HG02840 (cell line): ENCODE data around the gene CYP4F22.
A peak's percentile ranks its signal among the peaks of the same experiment; 100 is the strongest.
"Not testable (repeated sequence)": the region's sequence is repeated elsewhere in the genome, so short reads cannot be mapped to it uniquely, and the experiment has no call there.

ENCODE experiments used
- ATAC-seq: cut with Tn5 transposase; IDR thresholded peaks from one replicate; pipeline ENCODE4 v1.9.1; 2021; ENCODE audit warnings: mild to moderate bottlenecking, moderate library complexity, moderate number of reproducible peaks; ENCODE audit not compliant: unreplicated experiment, low FRiP score

Gene CYP4F22

GRCh38 chr19:15508035-15508710, at the start of gene CYP4F22:
CYP4F22 (plus strand) TSS chr19:15508525; CDS start chr19:15525337, 16,812 bp downstream.
- ATAC-seq = no peak

DNA sequence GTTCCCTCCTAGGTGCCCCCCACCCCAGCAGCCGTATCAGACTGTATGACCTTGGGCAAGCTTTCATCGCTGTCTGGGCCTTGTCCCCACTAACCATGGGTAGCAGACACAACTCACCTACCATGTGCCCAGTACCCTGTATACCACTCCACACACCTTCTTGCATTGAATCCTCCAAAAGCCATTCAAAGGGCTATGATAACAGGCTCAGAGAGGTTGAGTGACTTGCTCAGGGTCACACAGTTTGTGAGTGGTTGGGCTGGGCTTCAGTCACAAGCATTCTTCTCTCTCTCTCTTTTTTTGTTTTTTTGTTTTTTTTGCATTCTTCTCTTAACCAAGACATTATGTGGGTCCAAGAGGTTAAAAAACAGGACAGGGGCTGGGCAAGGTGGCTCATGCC, 46.6 kb upstream of the CYP4F22 start:
- no peak for ATAC-seq

- ATAC-seq = no peak
Measured at GRCh38 chr19:15463861-15464371, 44.4 kb upstream of the CYP4F22 start.

DNA sequence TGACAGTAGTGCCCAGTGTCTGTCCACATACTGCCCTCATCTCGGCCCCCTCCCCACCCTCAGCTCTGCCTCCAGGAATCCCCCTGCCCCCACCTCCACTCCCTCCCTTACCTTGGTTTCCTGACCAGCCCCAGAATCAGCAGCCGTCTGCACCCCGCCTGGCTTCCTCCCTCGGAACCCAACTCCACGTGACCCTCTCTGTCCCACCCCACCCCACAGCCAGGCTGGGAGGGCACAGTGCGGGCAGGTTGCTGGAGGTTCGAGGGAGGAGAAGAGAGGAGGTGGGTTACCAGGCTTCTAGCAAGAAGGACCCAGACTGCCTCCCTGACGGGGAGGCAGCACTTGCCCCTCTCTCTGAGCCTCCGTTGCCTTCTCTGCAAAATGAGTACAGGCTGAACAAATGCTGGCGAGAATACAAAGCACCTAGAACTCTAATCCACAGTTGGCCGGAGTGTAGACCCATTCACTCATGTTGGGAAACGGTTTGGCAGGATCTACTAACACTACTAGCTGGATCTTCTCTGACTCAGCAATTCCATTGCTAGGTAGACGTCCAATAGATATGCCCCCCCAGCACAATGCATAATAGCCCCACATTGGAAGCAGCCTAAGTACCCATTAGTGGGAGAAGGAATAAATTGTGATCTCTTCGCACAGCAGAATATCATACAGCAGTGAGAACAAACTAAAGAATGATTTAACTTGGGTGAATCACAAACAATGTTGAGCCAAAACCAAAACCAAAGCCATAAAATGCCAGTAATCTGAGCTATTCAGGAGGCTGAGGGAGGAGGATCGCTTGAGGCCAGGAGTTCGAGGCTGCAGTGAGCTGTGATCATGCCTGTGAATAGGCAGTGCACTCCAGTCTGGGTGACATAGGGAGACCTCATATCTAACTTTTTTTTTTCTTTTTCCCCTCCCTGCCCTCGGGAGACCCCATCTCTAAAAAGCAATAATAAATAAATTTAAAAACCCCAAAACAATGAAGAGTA, 43.6 kb upstream of the CYP4F22 start, which contains the start of gene RASAL3:
Gene RASAL3, minus strand, starts transcription at position 151 of the 992 bp plus-strand sequence. CDS start 186 bp downstream, outside the sequence.
- ATAC-seq = no peak

DNA sequence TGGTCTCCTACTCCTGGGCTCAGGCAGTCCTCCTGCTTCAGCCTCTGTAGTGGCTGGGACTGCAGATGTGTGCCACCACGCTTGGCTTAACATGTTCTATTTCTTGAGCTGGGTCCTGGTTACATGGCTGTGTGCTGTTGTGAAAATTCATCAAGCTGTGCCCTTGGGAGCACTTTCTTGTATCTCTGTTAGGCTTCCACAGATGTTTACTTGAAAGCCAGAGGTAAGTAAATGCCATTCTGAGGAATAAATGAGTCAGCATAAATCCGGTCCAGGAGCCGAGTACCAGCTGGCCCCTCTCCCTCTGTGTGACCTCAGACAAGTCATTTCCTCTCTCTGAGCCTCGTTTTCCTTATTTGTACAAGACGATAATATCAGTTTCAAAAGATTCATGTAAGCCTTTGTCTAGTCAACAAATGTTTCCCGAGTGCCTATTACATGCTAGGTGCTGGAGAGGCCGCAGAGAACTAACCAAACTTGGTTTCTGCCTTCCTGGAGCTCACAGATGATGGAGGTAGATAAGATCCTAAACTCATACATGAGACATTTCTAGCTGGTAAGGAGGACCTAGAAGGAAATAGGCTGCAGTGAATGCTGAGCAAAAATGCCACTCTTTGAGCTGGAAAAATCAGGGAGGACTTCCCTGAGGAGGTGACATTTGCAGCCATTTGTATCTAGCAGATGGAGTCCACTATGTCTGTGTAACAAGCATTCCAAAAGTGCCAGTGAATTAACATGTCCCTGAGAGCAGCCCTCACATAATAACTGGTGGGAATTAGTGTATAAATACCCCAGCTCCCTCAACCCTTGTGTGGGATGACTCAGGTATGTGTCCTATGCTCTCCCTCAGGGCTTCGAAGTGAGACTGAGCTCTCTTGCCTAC, 41.2 kb upstream of the CYP4F22 start:
- peak; percentile 48 for ATAC-seq

DNA sequence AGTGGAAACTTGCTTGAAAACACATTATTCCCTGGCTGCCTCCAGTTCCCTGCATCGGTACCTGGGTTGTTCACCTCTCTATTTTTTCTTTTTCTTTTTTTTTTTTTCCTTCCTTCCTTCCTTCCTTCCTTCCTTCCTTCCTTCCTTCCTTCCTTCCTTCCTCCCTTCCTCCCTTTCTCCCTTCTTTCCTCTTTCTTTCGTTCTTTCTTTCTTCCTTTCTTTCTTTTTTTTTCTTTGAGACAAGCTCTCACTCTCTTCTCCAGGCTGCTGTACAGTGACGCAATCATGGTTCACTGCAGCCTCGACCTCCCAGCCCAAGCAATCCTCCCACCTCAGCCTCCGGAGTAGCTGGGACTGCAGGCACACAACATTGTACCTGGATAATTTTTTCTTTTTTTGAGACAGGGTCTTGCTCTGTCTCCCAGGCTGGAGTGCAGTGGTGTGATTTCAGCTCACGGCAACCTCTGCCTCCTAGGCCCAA, 40.6 kb upstream of the CYP4F22 start:
- no peak for ATAC-seq

GRCh38 chr19:15468675-15469512, 39.4 kb upstream of the CYP4F22 start:
- no peak for ATAC-seq

DNA sequence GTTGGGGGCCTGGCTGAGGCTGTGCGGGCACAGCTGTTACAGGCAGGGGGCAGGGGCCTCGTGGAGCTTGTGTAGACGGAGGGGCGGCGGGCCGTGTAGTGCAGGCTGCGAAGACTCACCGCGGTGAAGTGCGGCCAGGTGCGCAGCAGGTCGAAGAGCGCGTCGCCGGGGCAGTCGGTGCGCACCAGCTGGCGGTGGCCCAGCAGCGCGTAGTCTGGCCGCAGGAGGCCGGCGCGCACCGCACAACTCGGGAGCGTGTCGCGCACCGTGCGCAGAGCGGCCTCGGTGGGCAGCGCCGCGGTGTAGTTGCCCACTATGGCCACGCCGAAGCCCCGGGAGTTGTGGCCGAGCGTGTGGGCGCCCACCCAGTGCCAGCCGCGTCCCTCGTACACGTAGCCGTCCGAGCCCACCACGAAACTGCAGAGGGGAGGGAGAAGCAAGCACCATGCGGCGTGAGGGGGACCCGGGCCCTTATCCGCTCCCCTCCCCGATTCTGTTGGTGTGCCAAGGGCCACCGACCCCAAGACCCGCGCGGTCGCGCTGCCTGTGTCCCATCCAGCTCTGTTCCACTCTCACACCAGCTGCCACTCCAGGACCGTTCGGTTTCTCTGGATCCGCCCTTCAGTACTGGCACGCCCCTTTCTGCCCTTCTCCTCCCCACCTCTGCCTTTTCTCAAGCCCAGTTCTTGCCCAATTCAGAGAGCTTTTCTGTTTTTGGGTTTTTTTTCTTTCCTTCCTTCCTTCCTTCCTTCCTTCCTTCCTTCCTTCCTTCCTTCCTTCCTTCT, 38.6 kb upstream of the CYP4F22 start:
- ATAC-seq = no peak

- no peak for ATAC-seq
Measured at GRCh38 chr19:15471639-15472101, 36.7 kb upstream of the CYP4F22 start.

DNA sequence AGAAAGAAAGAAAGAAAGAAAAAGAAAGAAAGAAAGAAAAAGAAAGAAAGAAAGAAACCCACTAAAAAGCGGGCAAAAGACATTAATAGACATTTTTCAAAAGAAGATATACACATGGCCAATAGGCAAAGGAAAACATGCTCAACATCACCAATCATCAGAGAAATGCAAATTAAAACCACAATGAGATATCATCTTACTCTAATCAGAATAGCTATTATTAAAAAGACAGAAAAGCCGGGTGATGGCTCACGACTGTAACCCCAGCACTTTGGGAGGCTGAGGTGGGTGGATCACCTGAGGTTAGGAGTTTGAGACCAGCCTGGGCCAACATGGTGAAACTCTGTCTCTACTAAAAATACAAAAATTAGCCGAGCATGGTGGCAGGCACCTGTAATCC, 34.5 kb upstream of the CYP4F22 start:
- ATAC-seq = not testable (repeated sequence)

- no peak for ATAC-seq
Measured at GRCh38 chr19:15475169-15475568, 33.2 kb upstream of the CYP4F22 start.

GRCh38 chr19:15475611-15476010, 32.7 kb upstream of the CYP4F22 start:
- ATAC-seq = no peak

DNA sequence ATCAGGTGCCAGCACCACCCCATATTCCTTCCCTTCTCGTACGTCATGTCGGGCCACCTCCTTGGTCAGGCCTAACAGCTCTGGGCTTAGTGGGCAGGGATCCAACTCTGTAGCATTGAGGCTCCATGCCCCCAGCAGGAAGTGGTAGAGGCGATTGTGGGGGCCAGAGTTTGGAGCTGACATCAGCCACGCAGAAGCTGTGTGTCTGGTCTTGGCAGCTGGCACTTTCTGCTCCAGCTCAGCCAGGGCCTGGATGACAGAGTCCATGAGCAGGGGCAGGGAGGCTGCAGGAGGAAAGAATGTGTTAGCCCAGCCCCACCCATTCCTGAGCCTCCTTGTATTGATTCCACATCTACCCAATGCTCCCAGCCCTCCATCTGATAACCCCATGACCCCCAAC, 32.0 kb upstream of the CYP4F22 start:
- no peak for ATAC-seq

- ATAC-seq = no peak
Measured at GRCh38 chr19:15479391-15480345, 28.7 kb upstream of the CYP4F22 start, which contains the start of gene PGLYRP2. PGLYRP2 (minus strand) TSS chr19:15479501; CDS start chr19:15479371, 130 bp downstream.

- not testable (repeated sequence) for ATAC-seq
Measured at GRCh38 chr19:15480996-15481395, 27.3 kb upstream of the CYP4F22 start.

- ATAC-seq = not testable (repeated sequence)
Measured at GRCh38 chr19:15485768-15486167, 22.6 kb upstream of the CYP4F22 start.

GRCh38 chr19:15487038-15487437, 21.3 kb upstream of the CYP4F22 start:
- no peak for ATAC-seq
